NCI-H1417 treated with DMSO at 0.1 percent for 48 hours (cell line): Measurements from ENCODE around the gene NFATC2.

Source experiments
- DNase-seq: peaks from one replicate; lab custom pipeline; 2025; lab: John Stamatoyannopoulos, UW

The NFATC2 gene

GRCh38 chr20:51429696-51430095 lies 112.8 kb downstream of the NFATC2 start:
- no peak for DNase-seq

DNA sequence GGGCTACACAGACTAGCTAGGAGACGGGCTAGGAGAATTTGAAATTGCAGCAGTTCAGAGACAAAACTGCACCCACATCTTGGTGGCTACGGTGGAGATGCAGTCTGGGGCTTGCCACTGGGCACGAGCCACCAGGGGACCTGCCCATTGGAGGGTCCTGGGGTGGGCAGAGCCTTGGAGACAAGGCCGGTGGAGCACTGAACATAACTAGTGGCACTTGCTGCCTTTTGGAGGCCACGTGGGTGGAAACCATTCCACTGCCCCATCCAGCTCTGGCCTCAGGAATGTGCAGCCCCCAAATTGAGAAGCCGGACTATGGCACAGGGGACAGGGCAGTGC lies 113.4 kb downstream of the NFATC2 start:
- no peak for DNase-seq

- DNase-seq = no peak
Measured at GRCh38 chr20:51428401-51429143, 113.9 kb downstream of the NFATC2 start.

- no peak for DNase-seq
Measured at GRCh38 chr20:51427651-51428291, 114.7 kb downstream of the NFATC2 start.

DNA sequence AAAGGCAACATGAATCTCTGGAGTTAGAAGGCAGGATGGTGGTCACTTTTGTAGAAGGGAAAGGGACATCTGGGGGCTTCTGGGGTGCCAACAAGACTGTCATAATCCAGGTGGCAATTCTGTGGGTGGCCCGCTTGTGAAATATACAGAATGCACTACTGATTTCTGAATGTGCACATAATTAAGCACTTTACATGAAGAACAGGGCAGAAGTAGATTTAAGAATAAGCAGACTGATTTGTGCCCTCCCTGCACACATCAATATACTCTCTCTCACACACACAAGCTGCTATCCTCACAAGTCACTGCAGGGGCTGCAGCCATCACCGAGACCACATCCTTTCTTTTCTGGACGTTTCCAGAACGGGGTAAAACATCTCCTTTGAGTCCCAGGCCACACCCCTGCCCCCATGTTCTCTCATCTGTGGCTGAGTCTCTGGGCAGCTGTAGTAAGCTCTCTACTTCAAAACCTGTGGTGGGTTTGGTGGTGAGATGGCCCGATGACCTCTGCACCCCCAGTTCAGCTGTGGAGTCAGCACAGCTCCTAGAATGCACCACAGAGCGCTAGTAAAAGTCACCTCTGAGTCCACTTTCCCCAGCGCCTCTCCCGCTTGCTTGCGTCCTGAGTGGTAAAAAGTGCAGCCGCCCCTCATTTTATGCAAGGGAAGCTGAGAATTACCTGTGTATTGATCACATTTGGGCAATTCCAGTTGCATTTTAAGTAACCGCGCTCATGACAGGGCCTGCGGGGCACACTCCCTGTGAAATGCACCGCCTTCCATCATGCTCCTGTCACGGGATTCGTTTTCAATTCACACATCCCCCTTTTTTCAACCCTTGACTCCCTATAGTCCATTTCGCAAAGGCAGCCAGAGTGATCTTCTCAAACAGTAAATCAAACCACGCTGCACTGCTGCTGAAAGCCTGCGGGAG lies 115.5 kb downstream of the NFATC2 start:
- DNase-seq = no peak

- no peak for DNase-seq
Measured at GRCh38 chr20:51425347-51426106, 117.0 kb downstream of the NFATC2 start.

GRCh38 chr20:51424270-51425117 lies 118.0 kb downstream of the NFATC2 start:
- no peak for DNase-seq

- DNase-seq = no peak
Measured at GRCh38 chr20:51423810-51424209, 118.7 kb downstream of the NFATC2 start.

DNA sequence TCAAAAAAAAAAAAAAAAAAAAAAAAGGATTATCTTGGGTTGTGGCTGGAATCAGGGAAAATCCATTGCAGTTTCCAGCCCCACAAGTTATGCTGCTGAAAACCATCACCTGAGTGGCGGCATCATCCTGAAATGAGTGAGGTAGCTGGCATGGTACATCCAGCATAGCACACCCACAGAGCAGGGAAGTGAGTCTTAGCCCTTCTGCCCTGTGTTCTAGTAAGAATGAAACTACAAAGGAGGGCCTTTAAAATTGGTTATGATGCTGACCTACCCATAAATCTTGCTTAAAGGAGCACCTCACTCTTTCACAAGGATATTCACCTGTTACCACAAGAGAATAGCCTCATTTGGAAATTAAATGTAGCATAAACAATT lies 119.2 kb downstream of the NFATC2 start:
- DNase-seq = no peak

DNA sequence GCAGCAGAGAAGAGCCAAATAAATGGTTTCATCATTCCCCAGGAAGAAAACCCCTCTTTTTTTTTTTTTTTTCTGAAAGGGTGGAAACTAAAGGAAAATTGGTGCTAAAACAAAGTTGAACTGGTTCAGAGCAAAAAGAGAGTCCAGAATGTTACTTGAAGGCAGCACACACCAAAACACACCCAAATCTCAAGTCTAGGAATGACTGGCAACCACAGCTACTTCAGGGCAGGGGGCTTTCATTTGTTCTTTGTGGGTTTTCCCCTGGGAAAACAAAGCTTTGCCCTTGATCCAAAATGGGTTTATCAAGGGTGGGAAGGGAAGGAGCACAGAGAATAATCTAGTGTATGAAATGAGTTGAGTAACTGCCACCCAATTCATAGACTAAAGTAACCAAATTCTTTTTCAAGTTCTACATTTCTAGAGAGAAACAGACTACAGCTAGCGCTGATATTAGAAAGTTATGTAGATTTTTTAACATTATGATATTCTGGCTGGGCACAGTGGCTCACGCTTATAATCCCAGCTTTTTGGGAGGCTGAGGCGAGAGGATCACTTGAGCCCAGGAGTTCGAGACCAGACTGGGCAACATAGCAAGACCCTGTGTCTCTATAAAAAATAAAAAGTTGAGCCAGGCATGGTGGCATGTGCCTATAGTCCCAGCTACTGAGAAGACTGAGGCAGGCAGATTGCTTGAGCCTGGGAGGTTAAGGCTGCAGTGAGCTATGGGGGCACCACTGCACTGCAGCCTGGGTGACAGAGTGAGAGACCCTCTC lies 119.8 kb downstream of the NFATC2 start:
- DNase-seq = no peak

- DNase-seq = no peak
Measured at GRCh38 chr20:51420805-51421204, 121.7 kb downstream of the NFATC2 start.

DNA sequence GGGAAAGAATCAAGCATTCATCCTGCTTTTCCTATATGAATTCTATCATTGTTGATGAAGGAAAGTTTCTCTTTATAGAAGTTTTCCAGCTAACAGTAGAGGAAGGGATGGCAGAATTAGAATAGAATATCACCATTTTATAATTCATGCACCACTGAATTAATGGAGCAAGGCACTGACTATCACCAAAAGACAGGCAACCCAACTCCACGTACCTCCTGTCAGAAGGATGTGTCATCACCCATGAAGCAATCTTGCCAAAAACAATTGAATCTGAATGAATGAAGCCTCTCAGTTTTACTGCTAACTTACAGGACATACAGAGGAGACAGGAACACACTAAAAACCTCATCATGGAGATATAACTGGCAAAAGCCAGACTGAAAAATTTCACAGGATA lies 122.4 kb downstream of the NFATC2 start:
- DNase-seq = no peak

- DNase-seq = no peak
Measured at GRCh38 chr20:51419646-51420045, 122.9 kb downstream of the NFATC2 start.

- no peak for DNase-seq
Measured at GRCh38 chr20:51419231-51419630, 123.3 kb downstream of the NFATC2 start.

- no peak for DNase-seq
Measured at GRCh38 chr20:51418137-51418529, 124.4 kb downstream of the NFATC2 start.

DNA sequence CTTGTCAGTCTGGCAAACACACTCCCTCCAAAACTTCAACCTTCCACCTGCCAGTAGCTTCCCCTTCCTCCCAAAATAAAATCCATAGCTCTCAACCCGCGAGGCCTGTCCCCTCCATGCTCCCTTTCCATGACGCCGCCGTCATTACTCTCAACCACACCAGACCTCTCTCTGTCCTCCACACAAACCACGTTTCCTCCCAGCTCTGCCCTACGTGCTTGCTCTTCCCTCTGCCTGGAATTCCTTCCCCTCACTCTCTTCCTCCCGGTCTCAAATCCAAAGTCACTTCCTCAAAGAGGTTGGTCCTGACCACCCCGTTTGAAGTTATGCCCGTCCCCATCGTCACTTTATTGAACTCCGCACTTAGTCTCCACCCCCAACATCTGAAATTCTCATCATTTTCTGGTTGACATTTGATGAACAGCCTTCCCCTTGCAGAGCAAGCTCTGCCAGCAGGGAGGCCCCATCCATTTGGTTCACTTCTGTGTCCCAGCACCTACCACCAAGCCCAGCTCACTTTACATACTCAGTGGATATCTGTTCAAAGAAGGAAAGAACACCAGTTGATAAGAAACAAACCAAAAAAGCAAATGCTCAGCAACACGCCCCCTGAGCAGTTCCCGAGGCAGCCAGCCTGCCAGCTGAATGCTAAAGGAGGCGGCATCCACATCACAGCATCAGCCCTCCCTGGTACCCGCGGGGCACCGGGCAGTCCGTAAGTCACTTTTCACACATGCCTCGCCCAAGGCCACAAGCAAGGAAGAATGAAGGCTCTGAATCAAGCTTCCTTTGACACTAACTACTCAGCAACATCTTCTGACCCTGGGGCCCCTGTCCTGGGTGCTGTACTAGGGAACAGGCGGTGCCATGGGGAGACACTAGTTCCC lies 125.0 kb downstream of the NFATC2 start:
- DNase-seq = no peak

DNA sequence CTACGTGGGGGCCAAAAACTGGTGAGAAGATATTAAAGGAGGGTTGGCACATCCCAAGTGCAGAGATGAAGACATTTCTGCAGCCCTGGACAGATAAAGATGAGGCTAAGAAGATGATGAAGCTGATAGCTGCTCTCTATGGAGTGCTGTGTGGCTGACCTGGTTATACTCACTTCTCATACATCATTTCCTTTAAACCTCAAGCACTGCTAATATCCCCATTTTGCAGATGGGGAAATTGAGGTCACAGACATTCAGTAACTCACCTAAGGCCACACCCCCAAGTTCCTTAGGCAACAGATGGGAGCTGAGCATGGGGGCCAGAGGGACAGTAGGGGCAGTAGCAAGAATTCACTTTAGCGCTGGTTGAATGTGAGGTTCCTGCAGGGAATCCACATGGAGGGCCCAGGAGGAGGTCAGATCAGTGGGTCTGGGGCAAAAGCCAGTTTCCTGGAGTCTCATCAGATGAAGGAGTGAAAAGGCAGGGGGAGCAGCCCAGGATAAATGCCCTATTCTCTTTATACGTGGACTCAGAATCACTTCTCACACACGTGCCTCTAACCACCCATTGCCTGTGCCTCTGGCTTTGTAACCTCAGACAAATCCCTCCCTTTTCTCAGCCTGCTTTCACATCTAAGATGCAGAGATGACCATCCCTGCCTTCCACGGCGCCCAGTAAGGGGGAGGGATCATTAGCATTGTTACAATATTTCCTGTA lies 125.8 kb downstream of the NFATC2 start:
- no peak for DNase-seq

DNA sequence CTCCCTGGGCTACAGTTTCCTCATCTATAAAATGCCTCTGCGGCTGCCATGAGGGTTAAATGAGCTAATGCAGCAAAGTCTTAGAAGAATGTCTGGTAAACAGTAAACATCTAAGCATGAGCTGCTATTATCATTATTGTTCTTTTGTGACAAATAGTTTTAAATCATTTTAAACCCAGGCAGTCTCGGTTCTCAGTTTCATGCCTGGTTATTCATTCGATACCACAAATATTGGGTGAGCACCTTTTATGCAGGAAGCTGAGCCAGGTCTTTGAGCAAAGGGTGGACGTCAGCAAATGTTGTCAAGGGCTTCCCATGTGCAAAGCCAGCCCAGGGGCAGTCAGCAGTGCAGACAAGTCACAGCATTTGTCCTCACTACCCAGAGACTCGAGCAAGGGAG lies 128.7 kb downstream of the NFATC2 start:
- no peak for DNase-seq
